WERI-Rb-1 (cell line): Measurements from ENCODE around the gene GNAS.

Experiments
- DNase-seq: peaks from one replicate; pipeline ENCODE4 v3.0.0-alpha.2; 2020
- H3K27ac ChIP-seq: fragments of 250-450 bp; sonication (Bioruptor Pico); 2 replicates; pipeline ENCODE4 v1.5.1; 2020; ENCODE audit warnings: mild to moderate bottlenecking, moderate library complexity
- H3K27me3 ChIP-seq: fragments of 250-450 bp; sonication (Bioruptor Pico); 2 replicates; pipeline ENCODE4 v1.5.1; 2021; ENCODE audit warnings: mild to moderate bottlenecking, low read depth, moderate library complexity; ENCODE audit not compliant: insufficient read depth, severe bottlenecking
- H3K36me3 ChIP-seq: fragments of 250-450 bp; sonication (Bioruptor Pico); 2 replicates; pipeline ENCODE4 v1.5.1; 2020; ENCODE audit warnings: mild to moderate bottlenecking, moderate library complexity
- H3K4me3 ChIP-seq: 2 replicates; pipeline ENCODE4 v1.5.1; 2011; ENCODE audit warnings: low read depth, mild to moderate bottlenecking, control low read depth, low read length
- H3K9me3 ChIP-seq: fragments of 250-450 bp; sonication (Bioruptor Pico); 2 replicates; pipeline ENCODE4 v1.5.1; 2021; ENCODE audit warnings: mild to moderate bottlenecking, moderate library complexity; ENCODE audit not compliant: severe bottlenecking
- TF ChIP-seq, protein P1 (sequence below): IDR thresholded peaks from 2 replicates; pipeline ENCODE4 v1.5.1; 2011; ENCODE audit warnings: low read depth, mild to moderate bottlenecking, control low read depth, inconsistent platforms, low read length

The GNAS gene

DNA sequence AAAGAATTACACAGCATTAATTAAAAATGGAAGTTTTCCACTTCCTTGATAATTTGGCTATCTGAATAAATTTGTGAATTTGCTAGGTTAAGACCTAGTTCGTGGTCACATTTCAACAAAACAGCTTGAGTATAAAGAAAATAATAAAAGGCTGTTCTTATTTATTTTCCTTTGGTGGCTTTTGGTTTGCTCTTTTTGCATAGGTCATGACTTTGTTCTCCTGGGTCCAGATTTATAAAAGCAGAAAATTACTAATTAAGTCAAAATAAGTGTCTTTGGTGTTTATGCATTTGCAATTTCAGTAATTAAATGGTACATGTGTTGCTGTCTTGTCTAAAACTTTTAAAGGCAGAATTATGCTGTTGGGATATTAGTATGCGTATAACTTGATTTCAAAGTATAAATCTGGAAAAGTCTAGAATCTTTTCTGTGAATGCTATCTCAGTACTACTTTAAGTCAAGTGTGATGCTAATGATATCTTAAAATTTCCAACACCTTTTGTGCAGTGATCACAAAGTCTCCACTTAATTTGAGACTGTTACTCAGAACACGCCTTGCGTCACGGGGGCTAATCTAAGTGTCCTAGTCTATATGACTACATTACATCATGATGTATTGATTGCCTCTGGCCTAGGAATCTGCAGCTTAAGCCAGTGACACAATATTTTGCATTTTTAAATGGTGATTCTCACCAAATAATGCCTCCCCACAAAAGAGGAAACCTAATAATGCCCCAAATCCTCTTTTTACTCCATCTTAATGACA is 41.0 kb downstream of the GNAS start:
- DNase-seq = no peak
- no peaks in the 10 kb centered on the region for H3K9me3 ChIP-seq
- H3K4me3 ChIP-seq = peak overlapping the region; percentile 83
- H3K27ac ChIP-seq = peak overlapping the region; percentile 99
- TF ChIP-seq, protein P1, sequence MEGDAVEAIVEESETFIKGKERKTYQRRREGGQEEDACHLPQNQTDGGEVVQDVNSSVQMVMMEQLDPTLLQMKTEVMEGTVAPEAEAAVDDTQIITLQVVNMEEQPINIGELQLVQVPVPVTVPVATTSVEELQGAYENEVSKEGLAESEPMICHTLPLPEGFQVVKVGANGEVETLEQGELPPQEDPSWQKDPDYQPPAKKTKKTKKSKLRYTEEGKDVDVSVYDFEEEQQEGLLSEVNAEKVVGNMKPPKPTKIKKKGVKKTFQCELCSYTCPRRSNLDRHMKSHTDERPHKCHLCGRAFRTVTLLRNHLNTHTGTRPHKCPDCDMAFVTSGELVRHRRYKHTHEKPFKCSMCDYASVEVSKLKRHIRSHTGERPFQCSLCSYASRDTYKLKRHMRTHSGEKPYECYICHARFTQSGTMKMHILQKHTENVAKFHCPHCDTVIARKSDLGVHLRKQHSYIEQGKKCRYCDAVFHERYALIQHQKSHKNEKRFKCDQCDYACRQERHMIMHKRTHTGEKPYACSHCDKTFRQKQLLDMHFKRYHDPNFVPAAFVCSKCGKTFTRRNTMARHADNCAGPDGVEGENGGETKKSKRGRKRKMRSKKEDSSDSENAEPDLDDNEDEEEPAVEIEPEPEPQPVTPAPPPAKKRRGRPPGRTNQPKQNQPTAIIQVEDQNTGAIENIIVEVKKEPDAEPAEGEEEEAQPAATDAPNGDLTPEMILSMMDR = no peak
- no peaks in the 10 kb centered on the region for H3K27me3 ChIP-seq
- peaks cover 43% of the 10 kb centered on the region for H3K36me3 ChIP-seq

DNA sequence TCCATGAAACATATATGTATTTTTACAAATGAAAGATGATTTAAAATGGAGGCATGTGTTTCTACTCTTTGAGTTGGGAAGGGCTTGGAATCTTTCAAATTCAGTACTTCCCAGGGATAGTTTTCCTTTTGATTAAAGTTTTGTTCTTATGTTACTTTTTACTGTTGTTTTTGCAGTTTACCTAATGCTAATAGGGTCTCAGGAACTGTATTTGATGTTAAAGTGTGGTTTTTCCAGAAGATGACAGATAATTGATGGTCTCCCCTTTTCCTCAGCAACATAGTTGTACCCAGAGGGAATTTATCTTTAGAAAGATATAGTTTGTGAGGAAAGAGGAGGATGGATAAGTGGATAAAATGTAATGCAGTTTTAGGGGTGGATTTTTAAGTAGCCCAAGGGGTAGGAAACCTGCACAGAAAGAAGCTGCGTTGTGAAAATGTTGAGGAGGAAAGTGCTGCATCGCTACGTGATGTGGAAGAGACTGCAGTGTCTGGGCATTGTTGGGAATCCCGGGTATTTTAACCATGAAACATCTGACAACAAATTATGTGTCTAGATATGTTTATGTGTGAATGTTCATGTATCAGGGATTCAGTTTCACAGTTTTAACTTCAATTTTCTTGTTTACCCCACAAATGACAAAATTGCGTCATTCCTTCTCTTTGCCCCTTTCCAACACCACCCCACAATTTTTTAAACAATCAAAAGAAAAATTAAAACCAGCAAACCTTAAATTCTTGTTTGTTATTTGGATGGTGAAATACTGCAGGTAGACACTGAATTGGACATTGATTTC is 42.3 kb downstream of the GNAS start:
- Histone ChIP-seq H3K9me3 (no peaks in the 10 kb centered on the region), H3K27ac (peak overlapping the region; percentile 7), H3K36me3 (peaks cover 54% of the 10 kb centered on the region), H3K27me3 (no peaks in the 10 kb centered on the region), H3K4me3 (no peak overlapping the region)
- TF ChIP-seq, protein P1 = no peak
- DNase-seq = no peak

DNA sequence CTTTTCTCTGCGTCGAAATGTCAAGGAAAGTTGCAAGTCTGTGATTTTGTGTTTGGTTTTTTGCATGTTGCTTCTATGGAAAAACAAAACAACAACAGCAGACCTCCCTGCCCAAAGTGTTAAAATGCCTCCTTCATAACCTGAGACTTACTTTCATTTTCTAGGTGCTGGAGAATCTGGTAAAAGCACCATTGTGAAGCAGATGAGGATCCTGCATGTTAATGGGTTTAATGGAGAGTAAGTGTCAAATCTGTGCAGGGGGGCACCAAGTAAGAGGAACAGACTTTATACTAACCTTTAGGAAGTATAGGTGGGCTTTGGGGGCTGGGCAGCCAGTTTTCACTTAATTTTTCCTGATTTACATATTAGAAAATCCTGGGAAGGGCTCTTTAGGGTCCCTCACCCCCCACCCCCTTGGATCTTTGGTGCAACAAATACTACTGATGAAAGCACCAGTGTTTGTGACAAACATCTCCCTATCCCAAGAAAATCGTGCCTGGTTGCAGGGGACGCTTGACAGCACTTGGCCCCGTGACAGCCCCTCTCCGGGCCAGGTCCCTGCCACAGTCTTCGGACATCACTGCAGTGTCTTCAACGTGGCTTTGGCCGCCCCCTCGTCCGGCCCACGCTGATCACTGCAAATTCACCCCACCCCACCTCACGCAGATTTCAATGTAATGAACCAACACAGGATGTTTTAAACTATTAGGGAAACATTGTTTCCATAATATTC is 43.1 kb downstream of the GNAS start:
- H3K9me3 ChIP-seq = no peaks in the 10 kb centered on the region
- no peak overlapping the region for H3K4me3 ChIP-seq
- peaks cover 62% of the 10 kb centered on the region for H3K36me3 ChIP-seq
- H3K27ac ChIP-seq = peak overlapping the region; percentile 23; the same call in 1 of the 2 replicates
- no peak for DNase-seq
- TF ChIP-seq, protein P1 = no peak
- H3K27me3 ChIP-seq = no peaks in the 10 kb centered on the region

DNA sequence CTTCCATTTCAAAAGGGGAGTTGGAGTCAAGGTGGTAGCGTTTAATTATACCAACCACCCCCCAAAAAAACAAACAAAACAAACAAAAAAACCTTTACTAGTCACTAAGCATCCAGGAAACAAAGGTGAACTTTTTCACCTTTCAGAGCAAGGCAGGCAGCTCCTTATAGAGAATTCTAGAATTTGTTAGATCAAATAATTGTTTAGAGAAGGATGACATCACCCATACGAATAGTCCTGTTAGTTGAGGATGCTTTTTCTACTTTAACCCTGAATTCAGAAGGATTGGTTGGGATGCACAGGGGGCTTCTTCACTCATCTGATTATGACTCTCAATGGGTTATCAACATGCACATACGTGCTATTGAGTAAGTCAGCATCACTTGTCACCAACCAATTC is 44.3 kb downstream of the GNAS start:
- H3K27me3 ChIP-seq = no peaks in the 10 kb centered on the region
- DNase-seq = no peak
- TF ChIP-seq, protein P1 = no peak
- peaks cover 68% of the 10 kb centered on the region for H3K36me3 ChIP-seq
- no peaks in the 10 kb centered on the region for H3K9me3 ChIP-seq
- H3K4me3 ChIP-seq = no peak overlapping the region
- H3K27ac ChIP-seq = no peak overlapping the region; the same call in 1 of the 2 replicates

DNA sequence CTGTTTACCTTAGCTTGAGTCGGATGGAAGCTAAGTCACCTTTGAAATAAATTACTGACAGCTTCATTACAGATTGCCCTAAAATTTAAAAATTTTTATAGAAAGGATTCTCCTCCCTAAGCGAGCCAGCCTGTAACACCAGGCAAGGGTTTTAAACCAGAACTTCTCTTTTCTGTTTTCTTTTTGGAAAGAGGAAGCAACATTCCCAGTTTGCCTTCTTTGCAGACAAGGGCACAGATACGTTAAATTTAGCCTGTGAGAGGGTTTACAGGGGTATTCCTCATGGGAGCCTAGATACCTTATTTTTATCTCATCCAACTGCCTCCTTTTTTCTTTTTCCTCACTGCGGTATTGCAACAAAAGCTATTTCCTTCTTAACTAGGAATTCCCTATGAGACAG is 45.0 kb downstream of the GNAS start:
- Histone ChIP-seq H3K4me3 (no peak overlapping the region), H3K36me3 (peaks cover 75% of the 10 kb centered on the region), H3K27me3 (no peaks in the 10 kb centered on the region), H3K9me3 (no peaks in the 10 kb centered on the region), H3K27ac (peak overlapping the region; percentile 87)
- TF ChIP-seq, protein P1 = no peak
- DNase-seq = no peak
